Measurements from ENCODE around the gene ATP11A. TPM values are rescaled to one million over a fixed set of nuclear protein-coding genes. Genes with fewer than 3 reads are reported as not detected.
"Not testable (repeated sequence)": the region's sequence is repeated elsewhere in the genome, so short reads cannot be mapped to it uniquely, and the experiment has no call there.

Gene ATP11A
- total RNA-seq, 1 donor from 2014 or later: 281 TPM

- Histone ChIP-seq H3K4me3 (no peak overlapping the region), H3K27me3 (ENCODE audit: low read depth) (no peaks in the 10 kb centered on the region), H3K9me3 (no peaks in the 10 kb centered on the region), H3K36me3 (peaks cover 14% of the 10 kb centered on the region), H3K4me1 (peaks cover 46% of the 10 kb centered on the region), H3K27ac (peak overlapping the region; percentile 80)
- DNase-seq: no peak
- intact Hi-C loops (cut with DNase I): no loop called here
- TF ChIP-seq CTCF (IDR thresholded peaks at IDR 0.05): no peak
- ATAC-seq: no peak
Observed at GRCh38 chr13:112785483-112785856, 95.6 kb downstream of the ATP11A start.

GRCh38 chr13:112786810-112787209 is 97.0 kb downstream of the ATP11A start:
- H3K4me3 ChIP-seq; H3K27me3 ChIP-seq (ENCODE audit: low read depth); H3K27ac ChIP-seq; H3K9me3 ChIP-seq; DNase-seq; intact Hi-C loops (cut with DNase I); ATAC-seq: not testable (repeated sequence)
- Histone ChIP-seq H3K4me1 (peaks cover 44% of the 10 kb centered on the region), H3K36me3 (peaks cover 21% of the 10 kb centered on the region)

GRCh38 chr13:112790735-112791641 is 101.2 kb downstream of the ATP11A start:
- Histone ChIP-seq H3K4me1 (peaks cover 38% of the 10 kb centered on the region), H3K27me3 (ENCODE audit: low read depth) (no peaks in the 10 kb centered on the region), H3K9me3 (no peaks in the 10 kb centered on the region), H3K27ac (peak overlapping the region; percentile 86), H3K4me3 (peak overlapping the region; percentile 25), H3K36me3 (peaks cover 16% of the 10 kb centered on the region)
- DNase-seq (no peak), ATAC-seq (peak; percentile 20 to 63)
- intact Hi-C loops (cut with DNase I): no loop called here
- TF ChIP-seq CTCF (IDR thresholded peaks at IDR 0.05): no peak

- intact Hi-C loops (cut with DNase I): no loop called here
- DNase-seq (peak; percentile 90), ATAC-seq (peak; percentile 95 to 96)
- TF ChIP-seq CTCF (IDR thresholded peaks at IDR 0.05): no peak
- Histone ChIP-seq H3K4me1 (peaks cover 41% of the 10 kb centered on the region), H3K36me3 (peaks cover 12% of the 10 kb centered on the region), H3K4me3 (peak overlapping the region; percentile 25), H3K9me3 (no peaks in the 10 kb centered on the region), H3K27ac (peak overlapping the region; percentile 86), H3K27me3 (ENCODE audit: low read depth) (no peaks in the 10 kb centered on the region)
Observed at GRCh38 chr13:112791663-112792440, 102.0 kb downstream of the ATP11A start.

- no peak for ATAC-seq
- intact Hi-C loops (cut with DNase I): no loop called here
- no peak overlapping the region for H3K4me3 ChIP-seq
- DNase-seq: no peak
- no peaks in the 10 kb centered on the region for H3K27me3 ChIP-seq (ENCODE audit: low read depth)
- TF ChIP-seq CTCF (IDR thresholded peaks at IDR 0.05): no peak
- no peaks in the 10 kb centered on the region for H3K9me3 ChIP-seq
- peak overlapping the region; percentile 68 for H3K27ac ChIP-seq
- peaks cover 41% of the 10 kb centered on the region for H3K4me1 ChIP-seq
- H3K36me3 ChIP-seq: peaks cover 12% of the 10 kb centered on the region
Observed at GRCh38 chr13:112792511-112792910, 102.7 kb downstream of the ATP11A start.

All from lower lobe of right lung (tissue), 2 donors.